Measurements from ENCODE around the gene SUPV3L1.
"Not testable (repeated sequence)": the region's sequence is repeated elsewhere in the genome, so short reads cannot be mapped to it uniquely, and the experiment has no call there.

SUPV3L1 gene

DNA sequence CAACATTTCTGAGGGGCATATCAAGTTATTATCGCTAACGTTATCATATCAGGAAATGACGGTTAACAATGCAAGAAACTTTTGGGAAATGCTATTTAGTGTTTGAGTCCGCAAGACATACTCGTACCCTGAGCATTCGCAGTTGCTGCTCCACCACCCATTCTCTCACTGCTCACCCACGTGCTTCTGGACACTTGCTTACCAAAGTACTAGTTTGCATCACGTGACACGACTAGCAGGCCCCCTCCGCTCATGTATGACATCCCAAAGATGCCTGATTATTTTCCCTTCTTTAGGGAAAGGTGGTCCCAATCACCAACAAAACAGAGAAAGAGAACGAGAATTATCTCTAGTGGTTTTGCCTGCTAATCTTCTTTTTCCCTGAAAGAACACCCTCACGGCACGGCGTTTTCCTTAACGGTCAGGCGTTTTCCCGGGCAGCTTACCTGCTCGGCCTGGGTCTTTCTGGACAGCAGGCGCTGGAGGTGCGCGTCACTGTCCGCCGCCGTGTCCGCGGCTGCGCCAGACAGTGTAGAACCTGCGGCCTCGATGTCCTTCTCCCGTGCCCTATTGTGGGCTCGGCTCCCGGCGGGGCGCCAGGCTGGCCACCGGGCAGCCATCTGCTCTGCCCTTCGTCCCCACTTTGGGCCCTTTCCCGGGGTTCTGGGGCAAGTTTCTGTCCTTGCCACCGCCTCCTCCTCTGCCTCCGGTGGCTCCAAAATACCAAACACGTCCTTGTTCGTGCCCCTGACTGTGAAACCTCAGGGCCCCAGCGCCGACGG, at the start of gene SUPV3L1:
Gene SUPV3L1, plus strand, starts transcription at position 492 of the 782 bp plus-strand sequence. Its CDS starts 58 bp downstream, at position 550.
- peak; percentile 87 for DNase-seq

DNA sequence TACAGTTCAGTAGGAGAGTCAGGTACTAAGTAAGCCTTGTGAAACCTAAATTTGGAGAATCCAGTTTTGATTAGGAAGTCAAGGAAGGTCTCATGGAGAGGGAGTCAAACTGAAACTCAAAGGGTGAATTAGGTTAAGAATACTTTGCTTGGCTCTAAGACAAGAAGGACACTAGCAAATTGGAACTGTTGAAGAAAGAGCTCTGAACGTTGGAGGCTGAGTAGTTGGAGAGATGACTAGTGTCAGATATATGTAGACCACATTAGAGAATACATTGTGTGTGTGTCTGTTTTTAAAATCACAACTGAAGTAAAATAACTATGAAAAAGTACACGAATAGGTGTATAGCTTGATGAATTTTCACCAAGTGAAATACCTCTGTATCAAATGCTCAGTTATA, 49.8 kb upstream of the SUPV3L1 start:
- no peak for DNase-seq

DNA sequence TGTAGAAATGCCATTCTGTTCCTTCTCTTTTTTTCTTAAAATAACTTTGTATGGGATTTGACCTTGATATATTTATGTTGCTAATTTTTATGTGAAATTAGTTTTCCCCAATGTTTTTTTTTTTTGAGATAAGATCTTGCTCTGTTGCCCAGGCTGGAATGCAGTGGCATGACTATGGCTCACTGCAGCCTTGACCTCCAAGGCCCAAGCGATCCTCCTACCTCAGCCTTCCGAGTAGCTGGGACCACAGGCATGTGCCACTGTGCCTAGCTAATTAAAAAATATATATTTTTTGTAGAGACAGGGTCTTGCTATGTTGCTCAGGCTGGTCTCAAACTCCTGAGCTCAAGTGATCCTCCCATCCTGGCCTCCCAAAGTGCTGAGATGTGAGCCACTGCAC, 40.1 kb upstream of the SUPV3L1 start:
- DNase-seq, result no peak

DNA sequence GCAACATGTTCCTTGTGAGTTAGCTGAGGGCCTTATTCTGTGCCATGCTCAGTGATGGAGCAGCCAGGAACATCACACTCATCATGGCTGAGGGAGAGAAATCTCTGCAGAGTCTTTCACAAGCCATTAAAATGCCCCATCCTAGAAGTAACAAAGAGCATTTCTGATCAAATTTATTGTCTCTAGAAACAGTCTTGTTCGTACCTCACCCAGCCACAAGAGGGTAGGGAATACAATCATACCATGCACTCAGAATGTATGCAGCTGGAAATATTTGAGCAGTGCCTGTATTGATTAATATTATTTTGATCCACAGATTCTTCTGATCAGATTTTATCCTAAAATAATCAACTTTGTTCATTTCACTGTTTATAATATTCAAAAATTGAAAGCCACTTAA, 38.7 kb upstream of the SUPV3L1 start:
- DNase-seq, result no peak

DNA sequence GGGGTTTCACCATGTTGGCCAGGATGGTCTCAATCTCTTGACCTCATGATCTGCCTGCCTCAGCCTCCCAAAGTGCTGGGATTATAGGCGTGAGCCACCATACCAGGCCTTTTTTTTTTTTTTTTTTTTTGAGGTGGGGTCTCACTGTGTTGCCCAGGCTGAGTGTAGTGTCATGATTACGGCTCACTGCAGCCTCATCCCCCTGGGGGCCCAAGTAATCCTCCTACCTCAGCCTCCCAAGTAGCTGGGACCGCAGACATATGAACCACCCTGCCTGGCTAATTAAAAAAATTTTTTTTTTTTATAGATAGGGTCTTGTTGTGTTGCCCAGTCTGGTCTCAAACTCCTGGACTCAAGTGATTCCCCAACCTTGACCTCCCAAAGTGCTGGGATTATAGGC, 38.0 kb upstream of the SUPV3L1 start:
- not testable (repeated sequence) for DNase-seq

DNA sequence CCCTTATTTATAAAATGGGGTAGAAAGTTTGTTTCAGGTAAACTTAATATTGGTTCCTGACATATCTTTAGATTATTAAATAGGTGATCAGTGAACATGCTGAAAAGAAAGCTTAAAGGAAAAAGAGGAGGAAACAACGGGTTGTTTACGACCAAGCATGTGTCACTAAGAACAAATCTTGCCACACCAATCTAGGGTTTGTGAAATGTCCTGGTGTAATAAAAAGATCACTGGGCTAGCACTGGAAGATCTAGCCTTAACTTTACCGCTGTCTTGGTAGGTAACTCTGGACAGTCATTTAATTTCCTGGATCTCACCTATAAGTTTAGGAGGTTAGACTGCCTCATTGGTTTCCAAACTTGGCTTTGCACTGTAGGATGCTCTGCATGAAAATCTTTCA, 37.1 kb upstream of the SUPV3L1 start:
- DNase-seq, result no peak

DNA sequence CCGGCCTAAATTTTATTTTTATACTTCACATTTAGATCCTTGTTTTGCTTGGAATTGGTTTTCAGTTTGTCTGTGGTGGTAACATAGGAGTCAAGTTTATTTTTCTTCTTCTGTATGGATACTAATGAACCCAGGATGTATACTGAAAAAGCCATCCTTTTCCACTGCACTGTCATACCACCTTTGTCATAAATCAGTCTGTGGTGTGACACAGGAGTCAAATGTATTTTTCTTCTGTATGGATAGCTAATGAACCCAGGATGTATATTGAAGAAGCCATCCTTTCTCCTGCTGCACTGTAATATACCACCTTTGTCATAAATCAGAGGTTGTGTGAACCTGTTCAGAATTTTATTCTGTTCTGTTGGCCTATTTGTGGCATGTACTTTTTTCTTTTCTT, 34.7 kb upstream of the SUPV3L1 start:
- no peak for DNase-seq

DNA sequence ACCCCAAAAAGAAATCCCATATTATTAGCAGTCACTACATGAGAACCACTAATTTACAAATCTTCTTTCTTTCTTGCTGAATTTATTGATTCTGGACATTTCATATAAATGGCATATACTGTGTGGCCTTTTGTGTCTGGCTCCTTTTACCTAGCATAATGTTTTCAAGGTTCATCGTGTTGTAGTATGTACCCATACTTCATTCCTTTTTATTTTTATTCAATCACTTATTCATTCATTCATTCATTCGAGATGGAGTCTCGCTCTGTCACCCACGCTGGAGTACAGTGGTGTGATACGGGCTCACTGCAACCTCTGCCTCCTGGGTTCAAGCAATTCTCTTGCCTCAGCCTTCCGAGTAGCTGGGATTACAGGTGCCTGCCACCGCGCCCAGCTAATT, 34.2 kb upstream of the SUPV3L1 start:
- no peak for DNase-seq

DNA sequence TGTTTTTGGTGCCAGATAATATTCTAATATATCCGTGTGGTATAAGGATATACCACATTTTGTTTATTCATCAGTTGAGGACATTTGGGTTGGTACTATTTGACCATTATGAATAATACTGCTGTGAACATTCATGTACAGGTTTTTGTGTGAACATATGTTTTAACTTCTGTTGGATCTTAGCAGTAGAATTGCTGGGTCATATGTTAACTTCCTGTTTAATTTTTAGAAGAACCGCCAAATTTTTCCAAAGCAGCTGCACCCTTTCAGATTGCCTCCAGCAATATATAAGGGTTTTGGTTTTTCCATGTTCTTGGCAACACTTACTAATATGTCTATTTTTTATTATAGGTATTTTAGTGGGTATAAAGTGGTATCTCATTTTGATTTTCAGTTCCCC, 33.3 kb upstream of the SUPV3L1 start:
- no peak for DNase-seq

DNA sequence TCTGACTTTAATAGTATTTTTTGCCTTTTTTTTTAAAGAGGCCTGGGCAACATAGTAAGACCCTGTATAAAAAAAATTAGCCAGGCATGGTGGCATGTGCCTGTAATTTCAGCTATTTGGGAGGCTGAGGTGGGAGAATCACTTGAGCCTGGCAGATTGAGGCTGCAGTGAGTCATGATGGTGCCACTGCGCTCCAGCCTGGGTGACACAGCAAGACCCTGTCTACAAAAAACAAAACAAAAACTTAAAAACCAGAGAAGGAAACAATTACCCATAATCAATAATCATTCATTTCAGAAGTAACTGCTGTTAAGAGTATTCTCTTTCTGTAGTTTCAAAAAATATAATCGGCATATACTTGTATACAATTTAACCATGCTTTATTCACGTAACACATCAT, 28.1 kb upstream of the SUPV3L1 start:
- no peak for DNase-seq

DNA sequence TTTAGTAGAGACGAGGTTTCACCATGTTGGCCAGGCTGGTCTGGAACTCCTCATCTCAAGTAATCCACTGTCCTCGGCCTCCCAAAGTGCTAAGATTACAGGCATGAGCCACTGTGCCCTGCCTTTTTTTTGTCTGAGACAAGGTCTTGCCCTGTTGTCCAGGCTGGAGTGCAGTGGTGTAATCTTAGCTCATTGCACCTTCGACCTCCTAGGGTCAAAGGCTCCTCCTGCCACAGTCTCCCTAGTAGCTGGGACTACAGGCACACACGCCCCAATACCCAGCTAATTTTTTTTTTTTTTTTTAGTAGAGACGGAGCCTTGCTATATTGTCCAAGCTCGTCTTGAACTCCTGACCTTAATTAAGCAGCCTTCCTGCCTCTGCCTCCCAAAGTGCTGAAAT, 26.8 kb upstream of the SUPV3L1 start:
- DNase-seq, result no peak

DNA sequence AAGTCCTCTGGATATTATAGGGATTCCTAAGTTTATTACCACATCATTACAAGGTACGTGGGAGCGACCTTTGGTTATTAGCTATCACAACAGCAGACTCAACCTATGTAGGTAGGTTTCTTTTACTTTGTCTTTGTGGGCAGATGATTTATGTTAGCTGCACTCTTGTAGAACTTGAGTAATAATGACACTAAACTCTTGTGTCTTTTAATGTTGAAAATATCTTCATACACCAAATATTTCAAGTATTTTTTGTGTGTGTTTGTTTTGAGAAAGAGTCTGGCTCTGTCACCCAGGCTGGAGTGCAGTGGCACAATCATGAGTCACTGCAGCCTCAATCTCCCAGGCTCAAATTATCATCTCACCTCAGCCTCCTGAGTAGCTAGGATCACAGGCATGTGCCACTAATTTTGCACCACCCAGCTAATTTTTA, 19.2 kb upstream of the SUPV3L1 start:
- DNase-seq, result no peak

DNA sequence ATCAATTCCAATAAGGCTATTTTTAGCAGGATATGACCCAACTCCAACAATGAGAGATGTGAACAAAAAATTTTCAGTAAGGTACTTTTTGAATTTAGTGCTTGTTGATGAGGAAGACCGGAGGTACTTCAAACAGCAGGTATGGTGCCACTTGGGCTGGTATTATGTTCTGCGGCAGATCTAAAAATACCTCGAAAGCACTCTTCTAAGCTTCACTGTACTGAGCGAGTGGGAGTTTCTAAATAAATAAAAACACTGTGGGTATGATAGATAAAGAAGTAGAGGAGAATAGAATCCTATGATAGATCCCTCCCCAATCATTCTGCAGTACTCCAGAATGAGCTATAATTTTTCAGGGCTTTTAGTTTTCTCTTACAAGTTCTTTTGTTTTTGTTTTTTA, 11.5 kb upstream of the SUPV3L1 start:
- no peak for DNase-seq

DNA sequence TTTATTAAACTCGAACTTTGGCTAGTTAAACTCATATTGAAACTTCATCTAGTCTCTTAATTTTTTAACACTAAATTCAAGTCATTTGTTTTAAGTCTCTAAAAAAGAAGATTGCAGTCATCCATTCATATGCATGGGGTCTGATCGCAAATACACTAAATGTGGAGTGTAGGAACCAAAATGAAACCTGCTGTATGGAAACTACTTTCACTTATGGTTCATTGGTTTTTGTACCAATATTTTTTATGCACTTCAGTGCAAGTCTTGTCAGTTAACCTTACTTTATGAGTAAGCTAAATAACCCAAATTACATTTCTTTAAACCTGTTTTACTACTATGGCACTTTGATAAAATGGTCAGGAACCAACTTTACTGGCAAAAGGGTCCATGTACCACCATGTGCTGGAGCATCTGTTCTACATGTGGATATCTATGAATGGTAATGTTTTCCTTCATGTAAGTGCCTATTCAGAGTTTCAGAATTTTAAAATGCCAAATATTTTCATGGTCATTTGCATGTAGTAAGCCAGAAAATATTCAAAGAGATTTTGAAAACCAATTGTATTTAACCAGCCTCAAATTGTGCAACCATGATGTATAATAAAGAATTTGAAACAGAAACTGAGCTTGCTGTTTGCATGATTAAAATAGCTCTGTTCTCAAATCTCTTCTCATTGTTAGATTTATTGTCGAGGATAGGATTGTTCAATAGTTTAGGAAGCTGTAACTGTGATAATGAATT, 7.6 kb upstream of the SUPV3L1 start:
- no peak for DNase-seq

DNA sequence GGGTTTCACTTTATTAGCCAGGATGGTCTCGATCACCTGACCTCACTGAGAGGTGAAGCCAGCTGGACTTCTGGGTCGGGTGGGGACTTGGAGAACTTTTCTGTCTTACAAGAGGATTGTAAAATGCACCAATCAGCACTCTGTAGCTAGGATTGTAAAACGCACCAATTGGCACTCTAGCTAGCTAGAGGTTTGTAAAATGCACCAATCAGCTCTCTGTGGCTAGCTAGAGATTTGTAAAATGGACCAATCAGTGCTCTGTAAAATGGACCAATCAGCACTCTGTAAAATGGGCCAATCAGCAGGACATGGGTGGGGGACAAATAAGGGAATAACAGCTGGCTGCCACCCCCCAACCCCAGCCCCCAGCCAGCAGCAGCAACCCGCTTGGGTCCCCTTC, 4.7 kb upstream of the SUPV3L1 start:
- DNase-seq, result not testable (repeated sequence)

DNA sequence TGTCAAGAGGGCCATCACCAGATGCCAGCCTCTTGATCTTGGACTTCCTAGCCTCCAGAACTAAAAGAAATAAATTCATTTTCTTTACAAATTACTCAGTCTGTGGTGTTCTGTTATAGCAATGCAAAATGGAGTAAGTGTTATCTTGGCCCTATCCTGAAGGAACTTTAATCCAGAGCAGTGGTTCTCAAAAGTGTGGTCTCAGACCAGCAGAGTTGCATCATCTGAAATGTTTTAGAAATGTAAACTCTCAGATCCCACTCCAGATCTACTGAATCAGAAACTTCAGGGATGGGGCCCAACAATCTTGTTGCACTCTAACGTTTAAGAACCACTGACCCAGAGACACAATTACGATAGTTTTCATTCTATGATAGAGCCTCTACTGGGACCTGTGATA, 3.2 kb upstream of the SUPV3L1 start:
- DNase-seq, result no peak

DNA sequence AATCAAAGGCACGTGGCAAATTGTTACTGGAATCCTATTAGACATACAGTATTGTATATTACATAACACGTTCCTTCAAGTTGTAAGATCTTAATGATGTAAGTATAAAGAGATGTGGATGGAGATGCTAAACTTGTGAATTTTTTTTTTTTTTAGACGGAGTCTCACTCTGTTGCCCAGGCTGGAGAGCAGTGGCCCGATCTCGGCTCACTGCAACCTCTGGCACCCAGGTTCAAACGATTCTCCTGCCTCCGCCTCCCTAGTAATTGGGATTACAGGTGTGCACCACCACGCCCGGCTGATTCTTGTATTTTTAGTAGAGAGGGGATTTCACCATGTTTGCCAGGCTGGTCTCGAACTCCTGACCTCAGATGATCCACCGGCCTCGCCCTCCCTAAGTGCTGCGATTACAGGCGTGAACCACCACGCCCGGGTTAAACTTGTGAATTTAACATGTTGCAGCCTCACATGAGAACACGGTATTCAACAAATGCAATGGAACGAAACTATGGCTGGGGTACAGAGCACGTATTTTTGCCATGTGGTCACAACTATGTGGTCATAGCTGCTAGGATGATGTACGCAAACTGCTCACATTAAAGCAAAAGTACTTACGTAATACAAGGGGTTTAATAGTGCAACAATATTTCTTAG, 818 bp upstream of the SUPV3L1 start:
- no peak for DNase-seq

DNA sequence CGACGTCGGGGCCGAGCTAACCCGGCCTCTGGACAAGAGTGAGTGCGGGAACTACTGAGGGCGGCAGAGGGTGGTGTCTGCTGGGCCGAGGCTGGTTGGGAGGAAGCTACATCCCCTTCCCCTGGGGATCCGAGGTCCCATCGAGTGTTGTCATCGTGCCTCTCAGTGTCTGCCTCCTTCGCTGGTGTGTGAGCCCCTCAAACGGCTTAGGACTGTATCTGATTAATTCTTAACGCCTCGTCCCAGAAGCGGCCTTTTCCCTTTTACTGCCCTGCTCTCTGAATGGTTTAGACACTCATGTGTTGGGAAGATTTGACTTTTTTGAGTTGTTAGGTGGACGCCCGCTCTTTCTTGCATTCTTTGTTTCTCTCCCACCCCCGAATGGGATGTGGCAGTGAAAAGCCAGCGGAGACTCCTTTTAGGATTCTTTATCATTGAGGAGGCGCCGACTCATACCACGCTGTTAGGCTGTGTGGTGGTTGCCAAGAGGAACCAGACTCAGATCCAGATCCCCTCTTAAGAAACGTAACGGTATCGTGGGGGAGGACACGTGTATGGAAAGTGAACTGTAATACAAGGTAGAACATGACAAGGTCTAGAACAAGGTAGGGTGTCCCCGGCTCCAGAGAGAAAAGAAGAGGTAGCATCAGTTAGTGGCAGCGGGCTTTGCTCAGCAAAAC, 631 bp downstream of the SUPV3L1 start:
- no peak for DNase-seq

DNA sequence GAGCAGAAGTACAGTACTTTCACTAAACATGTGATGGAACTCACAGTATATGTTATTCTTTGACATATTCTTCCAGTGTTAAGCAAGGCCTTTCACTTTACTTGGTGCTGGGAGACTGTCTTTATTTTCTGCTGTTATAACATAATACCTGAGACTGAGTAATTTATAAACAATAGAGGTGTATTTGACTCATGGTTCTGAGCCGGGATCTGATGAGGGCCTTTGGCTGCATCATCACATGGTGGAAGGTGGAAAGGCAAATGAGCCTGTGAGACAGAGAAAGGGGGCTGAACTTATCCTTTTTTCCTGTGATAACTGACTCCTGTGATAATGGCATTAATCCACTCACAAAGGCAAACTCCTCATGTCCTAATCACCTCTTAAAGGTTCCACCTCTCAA, 1.4 kb downstream of the SUPV3L1 start:
- no peak for DNase-seq

DNA sequence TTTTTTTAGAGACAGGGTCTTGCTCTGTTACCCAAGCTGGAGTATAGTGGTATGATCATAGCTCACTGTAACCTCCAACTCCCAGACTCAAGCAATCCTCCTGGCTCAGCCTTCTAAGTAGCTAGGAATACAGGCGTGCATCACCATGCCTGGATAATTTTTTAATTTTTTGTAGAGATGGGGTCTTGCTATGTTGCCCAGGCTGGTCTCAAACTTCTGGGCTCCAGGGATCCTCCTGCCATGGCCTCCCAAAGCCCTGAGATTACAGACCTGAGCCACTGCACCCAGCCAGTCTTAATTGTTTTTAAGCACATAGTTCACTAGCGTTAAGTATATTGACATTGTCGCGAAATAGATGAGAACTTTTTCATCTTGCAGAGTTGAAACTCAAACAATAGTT, 2.0 kb downstream of the SUPV3L1 start:
- no peak for DNase-seq

DNA sequence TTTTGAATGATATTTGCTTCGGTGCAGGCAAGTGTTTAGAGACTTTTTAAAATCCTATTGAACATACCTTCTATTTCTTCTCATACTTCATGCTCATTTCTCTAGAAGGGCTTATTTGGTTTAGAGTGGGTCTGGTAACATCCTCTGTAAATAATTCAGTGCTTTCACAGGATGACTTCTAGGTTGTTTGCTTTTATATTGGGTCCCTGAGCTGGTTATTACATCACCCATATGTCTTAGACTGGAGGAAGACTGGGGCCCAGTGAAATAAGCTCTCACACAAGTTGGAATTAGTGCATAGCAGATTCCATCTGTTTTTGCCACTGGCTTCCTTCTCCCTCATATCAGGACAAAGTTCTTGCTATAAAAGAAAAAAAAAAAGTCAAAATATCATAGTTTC, 6.5 kb downstream of the SUPV3L1 start:
- DNase-seq, result no peak

DNA sequence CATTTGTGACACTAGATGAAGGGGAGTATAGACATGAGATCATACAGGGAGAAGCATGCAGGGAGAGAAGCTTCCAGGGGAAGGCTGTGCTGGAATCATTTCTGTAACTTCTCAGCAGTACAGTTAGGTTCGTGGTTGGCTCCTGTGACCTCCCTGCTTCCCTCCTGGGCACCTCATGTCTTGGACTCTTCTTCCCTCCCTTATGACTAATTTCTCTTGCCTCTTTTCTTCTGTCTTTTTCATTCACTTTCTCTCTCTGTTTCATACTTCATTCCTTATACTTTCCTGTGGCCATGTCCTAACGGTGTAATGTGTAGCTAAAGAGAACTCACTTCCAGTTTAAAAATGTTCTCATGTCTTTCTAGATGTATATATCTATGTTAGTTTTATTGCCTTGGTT, 21.0 kb downstream of the SUPV3L1 start:
- DNase-seq, result no peak

DNA sequence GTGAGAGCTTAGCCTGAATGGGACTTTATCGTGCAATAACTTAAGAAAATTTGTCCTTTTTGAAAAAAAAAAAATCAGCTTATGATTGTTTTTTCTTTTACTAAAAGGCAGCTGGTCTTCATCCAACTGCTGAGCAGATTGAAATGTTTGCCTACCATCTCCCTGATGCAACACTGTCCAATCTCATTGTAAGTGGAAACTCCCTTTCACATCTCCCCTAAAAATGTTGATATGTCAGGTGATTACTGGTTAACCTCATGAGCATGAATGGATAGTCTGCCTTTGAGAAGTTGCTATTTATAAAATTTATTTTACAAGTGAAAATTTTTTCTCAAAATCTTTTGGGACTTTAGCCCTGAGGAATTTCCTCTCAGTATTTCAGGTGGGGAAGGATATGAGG, 22.3 kb downstream of the SUPV3L1 start:
- DNase-seq, result no peak
